HUDEP-2 (cell line): ENCODE measurements around the gene PDE7B.
A peak's percentile ranks its signal among the peaks of the same experiment; 100 is the strongest.

ENCODE experiments used
- DNase-seq, 76 experiments: peaks; one replicate each; lab custom pipeline; 2025; ENCODE audit not compliant: unreplicated experiment in 76 of 76; lab: John Stamatoyannopoulos, UW

The PDE7B gene

DNA sequence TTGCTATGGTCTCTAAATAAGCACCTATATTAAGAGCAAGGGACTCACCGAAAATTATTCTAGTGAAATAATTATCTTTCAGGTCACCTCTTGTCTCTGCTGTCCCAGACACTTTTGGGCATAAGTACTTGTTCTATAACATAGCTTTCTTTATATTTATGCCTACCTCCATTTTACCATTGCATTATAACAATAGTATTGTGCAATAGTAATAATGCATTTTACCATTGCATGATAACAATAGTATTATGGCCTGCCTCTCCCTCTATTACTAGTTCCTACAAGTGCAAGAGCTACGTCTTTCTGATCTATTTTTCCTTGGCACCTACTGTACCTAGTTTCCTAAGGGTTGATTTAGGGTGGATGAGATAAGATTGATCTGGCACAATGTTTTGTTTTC lies 169.2 kb downstream of the PDE7B start:
- DNase-seq = no peak

DNA sequence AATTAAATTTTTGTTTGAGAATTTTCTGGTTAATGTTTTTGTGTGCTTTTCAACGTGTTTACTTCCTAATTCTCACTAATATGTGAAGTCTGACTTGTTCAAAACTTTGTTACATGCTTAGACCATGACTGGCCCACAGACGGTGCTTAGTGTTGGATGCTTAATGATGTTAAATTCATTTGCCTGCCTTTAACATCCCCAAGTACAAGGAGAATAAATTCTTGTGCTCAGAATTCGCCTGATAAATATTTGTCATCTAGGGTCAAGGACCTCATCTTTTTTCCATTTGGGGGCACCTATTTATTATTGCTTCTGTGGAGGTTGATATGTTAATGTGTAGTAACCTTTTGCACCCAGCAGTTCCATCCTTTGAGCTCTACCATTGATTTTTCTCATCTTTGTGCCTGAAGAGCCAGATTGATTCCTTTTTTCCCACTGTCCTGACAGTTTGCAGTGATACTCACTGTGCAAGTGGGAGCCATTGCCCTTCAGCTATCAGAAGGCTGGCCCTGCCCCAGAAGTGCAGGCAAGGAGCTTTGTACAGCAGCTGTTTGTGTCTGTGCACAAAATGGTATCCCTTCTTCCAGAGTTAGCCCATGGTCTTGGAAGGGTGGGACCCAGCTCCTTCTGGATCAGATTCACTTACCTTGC lies 170.8 kb downstream of the PDE7B start:
- no peak for DNase-seq

DNA sequence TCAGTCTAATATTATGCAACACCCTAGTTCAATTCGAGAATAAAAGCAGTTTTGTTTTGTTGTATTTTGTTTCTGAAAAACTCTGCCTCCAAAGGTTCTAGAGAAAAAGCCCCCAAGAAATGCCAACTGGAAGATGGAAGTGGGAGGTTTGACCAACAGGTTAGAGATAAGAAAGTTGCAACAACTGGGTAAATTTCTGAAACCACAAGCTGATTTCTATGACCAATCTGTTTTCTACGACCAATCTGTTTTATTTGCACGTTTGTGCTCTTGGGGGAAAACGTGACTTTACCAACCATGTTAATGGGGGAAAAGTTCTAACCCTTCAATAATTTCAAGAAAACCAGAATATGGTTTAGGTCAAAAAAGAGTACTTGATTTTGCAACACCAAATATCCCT lies 173.2 kb downstream of the PDE7B start:
- no peak for DNase-seq

DNA sequence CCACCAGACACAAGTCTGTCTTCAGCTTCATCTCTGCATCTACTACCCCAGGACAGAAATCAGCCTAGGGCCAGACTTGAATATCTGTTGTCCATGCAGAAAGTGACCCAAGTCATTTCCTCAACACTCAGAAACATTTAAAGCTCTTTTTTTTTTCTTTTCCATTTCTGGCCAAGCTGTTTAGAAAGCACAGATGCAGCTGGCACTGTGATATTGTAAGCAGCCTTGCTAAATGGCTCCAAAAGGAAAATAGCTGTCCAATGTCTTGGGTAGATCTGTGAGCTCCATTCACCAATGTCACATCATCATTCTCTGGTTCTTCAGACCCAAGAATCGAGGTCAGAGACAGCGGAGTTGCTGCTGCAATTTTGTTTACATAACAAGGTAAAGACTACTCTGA lies 174.2 kb downstream of the PDE7B start:
- no peak for DNase-seq

DNA sequence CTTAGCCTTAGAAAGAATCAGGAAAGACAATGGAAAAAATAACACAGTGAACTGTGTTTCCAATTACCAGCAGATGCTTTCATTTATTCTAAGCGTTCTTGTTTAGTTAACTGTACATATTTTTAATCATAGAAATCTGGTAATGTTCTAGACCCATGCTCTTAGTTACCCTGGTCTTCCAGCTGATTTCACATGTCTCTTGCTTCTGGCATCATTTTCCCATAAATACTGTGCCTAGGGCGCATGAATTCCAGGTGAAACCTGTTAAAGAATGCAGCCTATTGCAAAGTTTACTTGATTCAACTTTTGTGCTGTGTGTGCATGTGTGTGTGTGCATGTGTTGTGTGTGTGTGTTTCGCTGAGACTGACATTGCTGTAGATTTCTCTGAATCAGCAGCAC lies 178.6 kb downstream of the PDE7B start:
- DNase-seq = no peak

DNA sequence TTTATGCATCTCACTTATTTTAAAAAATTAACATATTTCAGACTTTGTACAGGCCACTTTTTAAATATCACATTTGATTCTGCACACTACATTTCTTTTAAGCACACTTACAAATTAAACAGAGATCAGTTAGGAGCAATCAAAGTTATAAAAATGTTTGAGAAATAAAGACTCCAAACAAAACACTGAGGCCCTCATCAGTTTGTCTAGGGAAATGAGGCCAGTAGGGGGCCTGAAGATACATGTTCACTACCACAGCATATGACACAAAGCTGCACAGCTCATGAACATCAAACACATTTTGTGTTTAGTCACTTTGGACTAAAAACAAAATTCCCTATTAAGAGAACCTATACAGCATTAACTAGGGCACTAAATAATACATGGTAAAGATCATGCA lies 180.5 kb downstream of the PDE7B start:
- DNase-seq = peak in 8 of 76 experiments; percentile 3 to 30 (median 14)

DNA sequence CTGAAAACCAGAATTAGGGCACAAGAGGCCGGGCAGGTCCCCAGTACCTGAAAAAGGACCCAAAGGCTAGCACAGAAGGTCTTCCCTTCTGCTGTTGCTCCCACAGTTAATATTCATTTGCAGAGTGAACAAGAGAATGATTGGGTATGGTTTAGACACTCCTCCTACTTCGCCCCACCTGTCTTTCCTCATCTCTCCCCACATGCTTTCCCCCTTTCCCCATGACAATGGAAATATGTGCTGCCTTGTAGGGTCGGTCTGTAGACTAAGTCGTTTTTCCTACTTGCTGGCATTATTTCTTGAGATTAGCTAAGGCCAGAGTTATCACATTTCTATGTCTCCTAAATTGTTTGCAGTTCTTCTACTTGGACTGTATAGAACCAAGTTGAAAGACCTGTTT lies 181.9 kb downstream of the PDE7B start:
- no peak for DNase-seq

DNA sequence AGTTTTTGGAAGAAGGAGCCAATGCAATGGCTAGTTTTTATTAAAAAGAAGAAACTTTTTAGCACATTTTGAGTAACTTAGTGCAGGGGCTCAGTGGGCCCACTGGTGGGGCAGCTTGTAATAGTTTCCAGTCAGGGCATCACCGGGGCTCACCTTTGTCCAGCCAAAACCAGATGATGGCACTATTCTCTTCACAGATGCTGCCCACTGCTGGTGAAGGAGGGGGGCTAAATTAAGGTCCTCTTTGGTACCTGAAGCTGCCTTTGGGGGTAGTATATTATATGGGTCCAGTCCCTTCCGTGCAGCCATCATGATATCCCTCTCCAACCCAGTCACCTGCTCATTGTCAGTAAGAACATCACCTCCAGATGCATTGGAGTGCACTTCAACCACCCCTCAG lies 182.9 kb downstream of the PDE7B start:
- DNase-seq = no peak

DNA sequence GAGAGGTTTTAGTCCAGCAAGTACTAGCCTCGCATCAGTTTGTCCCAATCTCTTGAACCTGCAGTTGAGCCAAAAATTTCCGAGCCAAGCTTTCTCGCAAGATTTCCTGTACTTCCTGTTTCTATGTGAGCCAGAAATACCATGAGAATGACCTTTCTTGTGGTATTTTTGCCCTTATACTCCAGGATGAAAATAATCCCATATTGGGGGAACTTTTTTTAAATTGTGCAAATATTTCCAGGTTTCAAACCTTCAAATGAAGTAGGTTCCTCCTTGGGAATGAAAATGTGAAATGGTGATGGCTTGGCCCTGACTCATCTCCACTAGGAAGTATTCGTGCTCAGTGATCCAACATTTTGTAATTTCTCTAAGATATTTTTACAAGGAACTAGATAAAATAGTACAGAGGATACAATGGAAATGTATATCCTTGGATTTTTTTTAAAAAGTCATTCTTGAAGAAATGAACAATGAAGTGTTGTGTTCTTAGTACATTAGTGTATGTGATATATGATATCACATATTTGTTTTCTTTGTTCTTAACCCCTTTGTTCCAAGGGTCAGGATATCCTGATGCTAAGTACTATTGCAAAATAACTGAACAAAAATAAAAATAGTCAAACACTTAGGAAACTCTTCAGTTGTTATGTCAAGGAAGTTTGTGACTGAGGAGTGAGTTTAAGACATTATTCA lies 184.0 kb downstream of the PDE7B start:
- no peak for DNase-seq

DNA sequence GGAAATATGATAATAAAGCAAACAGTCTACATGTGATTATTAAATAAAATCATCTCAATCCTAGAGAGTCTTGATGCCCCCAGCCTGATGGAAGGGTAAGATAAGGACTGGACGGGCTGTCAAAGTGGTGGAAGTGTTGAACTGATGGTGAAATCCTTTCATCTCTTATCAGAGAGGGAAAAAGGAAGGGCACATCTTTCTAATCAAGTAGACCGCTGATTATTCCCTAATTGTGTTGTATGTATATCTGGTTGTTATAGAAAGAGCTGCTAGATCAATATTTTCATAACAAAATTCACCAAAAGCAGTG lies 184.5 kb downstream of the PDE7B start:
- no peak for DNase-seq

DNA sequence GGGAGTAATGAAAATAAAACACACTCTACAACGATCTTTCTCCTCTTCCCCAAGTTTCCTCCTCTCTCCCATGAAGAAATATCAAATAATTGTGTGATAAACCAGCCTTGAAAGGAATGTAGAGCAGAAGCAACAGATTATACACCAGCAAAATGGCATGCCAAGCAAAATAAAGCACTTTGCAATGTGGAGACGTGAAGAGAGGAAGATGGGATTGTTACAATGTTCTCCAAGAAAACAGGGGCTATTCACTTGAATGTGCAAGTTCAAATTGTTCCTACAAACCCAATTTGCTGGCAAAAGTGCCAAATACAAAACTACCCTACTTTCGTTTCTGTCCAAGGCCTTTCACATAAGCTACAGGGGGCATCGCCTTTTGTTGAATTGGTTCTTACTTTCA lies 185.1 kb downstream of the PDE7B start:
- no peak for DNase-seq

DNA sequence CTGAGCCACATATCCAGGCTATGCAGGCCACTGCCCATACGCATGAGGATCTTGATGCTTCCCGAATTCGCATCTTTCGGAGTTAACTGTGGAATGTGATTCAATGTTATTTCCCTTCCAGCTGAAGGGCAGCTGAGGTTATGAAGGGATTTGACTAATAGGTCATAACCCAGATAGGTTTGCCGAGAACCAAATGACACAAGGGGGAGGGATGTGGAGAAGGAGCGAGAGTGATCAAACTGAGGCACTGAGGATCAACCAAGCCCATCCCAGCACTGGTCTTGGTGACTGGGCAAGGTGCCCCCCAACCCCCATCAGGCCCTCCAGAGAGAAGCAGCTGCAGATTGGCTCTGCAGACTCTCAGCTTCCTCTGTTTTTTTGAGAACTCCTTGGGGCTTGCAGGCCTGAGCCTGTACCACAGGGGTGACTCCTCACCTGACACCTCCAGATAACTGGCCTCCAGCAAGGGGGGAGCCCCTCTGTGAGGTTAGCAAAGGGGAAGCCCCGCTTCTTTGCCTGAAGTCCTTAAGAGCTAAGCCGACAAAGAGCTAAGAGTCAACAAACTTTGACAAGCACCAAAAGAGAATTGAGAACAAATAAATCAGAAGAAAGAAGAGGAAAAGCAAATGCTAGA lies 185.9 kb downstream of the PDE7B start:
- DNase-seq = no peak

DNA sequence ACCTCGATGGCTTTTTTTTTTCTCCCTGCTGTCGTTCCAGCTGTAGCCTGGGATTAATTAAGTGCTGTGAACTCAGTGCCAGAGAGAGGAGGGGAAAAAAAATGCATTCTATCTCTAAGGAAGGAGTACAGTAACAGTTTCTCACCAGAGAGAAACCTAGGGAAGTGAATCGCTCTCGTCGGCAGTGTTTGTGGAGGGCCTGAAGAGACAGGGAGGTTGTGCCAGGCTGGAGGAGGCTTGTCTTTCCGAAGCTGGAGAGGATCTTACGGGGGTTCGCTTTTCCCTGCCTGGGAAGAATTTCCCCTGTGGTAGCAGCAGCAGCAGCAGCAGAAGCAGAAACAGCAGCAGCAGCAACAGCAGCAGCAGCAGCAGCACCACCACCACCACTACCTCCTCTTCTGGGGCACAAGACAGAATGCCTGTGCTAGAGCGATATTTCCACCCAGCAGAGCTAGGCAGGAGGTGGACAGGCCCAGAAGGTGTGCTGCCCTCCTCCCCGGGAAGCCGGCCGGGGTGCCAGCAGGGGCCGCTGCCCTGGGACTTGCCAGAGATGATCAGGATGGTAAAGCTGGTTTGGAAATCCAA lies 186.5 kb downstream of the PDE7B start:
- no peak for DNase-seq

DNA sequence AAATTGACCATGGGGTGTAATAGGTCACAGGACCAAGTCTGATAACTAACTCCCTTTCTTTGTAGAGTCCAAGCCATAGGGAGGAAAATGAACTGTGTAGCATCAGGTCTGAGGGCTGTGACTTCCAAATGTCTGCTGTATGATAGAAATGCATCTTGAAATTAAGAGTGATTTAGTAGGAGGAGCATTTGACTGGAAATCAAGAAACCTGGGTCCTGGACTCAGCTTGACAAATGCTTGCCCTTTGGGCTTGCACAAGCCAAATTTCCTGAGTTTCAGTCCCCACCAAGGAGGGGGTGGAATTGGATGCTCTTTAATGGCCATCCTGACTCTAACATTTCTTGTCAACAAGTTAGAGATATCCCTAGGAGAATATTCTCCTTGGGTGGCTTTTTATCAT lies 187.0 kb downstream of the PDE7B start:
- DNase-seq = no peak

DNA sequence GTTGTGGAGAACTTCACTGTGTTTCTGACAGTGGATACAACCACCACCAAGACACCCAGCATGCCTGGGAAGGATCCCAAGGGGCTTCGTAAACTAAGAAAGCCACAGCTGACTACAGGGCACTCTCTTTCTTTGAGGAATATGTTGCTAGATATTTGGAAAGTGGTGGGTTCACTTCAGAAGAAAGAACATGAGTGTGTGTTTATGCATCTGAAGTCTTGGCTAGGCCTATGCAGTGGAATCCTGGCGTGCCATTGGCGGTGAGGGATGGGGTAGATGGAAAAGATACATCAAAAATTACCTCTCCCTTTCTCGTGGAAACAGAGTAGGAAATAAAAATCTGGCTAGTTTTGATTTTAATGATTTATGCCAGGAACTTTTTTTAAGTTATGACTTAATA lies 187.7 kb downstream of the PDE7B start:
- no peak for DNase-seq

DNA sequence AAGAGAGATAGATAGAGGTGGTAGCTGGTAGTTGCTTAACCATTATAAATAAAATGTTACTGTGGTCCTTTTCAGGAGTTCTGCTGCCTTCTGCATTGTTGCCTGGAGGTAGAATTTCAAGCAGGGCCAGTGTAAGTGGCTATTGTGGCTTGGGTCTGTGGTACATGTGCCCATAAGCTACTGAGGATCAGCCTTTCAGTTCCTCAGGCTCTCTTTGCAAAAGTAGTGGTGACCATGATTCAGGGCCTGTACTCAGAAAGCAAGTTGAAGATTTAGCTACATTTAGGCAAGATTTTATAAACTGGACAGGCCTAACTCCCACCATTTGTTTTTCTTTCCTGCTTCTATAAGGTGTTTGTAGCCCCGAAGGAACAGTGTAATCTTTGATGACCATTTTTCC lies 199.0 kb downstream of the PDE7B start:
- no peak for DNase-seq

DNA sequence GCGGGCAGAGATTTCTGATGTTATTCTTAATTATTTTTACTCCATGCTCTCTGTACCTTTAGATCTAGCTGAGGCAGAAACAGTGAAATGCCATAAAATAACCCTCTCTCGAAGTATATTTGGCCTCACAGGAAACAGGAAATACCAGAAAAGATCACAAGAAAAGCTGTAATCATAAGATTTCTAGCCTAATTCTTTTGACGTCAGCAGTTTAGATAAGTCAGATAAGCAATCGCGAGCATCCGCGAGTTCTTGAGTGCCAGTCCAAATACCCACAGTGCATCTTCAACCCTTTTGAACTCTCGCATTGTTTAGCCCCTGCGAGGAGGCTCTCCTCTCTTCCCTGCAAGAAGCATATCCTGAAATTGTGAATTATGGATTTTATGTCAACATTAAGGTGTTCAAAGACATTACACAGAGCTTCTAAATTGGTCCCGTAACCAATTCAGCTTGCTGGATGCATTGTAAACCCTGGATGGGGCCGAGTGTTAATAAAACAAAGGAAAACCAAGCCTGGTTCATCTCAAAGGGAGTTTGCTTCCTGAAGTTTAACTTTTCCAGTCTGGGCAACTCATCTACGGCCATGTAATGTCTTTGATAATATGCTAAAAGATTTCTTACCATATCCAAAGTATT lies 199.8 kb downstream of the PDE7B start:
- no peak for DNase-seq

DNA sequence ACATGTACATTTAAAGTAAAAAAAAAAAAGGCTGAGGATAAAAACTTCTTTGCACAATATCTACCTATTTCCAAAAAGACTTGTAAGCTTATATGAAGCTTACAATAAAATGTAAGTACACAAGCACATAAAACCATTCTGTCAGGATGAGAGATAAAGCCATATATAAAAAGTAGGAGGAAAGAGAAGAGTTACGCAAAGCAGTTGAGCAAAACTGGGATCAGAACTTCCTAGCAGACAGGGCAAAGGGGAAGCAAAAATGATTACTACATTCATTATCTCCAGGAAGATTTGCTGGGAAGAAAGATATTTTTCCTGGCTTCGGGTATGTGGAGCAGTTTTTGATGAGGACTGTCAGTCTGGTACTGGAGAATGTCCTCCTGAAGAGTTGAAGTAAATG lies 200.5 kb downstream of the PDE7B start:
- no peak for DNase-seq

DNA sequence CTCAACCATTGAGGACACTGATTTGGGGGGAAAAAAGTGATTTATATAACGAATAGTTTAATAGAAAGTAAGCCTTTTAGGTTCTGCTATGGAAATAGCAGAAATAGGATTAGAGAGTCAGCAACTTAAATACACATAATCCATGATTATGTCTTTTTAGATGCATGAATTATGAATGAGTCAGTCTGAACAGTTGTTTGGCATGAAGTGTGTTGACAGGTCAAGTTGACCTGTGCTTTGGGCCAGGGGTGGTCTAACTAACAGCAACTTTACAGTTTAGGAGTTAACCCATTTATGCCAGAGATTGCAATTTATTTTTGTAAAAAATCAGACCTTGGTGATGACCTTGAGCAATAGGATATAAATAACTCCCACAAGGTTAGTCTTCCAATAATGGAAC lies 207.4 kb downstream of the PDE7B start:
- no peak for DNase-seq

DNA sequence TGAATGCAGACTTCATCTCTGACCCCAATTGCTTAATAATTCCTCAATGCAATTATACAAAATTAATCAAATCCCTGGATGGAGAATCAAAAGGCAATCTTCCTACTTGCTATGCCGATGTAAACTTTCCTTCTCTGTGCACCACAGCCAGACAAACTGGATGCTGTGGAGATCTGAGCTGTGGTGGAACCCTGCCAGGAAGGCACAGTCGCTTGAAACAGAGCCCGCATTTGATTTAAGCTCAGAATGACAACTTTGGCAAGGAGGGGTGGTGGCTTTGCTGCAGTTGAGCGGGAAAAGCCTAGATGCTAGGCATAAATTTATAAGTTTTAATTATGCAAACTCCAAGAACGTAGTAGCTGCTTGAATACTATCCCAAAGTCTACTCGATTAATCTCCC lies 207.8 kb downstream of the PDE7B start:
- no peak for DNase-seq

DNA sequence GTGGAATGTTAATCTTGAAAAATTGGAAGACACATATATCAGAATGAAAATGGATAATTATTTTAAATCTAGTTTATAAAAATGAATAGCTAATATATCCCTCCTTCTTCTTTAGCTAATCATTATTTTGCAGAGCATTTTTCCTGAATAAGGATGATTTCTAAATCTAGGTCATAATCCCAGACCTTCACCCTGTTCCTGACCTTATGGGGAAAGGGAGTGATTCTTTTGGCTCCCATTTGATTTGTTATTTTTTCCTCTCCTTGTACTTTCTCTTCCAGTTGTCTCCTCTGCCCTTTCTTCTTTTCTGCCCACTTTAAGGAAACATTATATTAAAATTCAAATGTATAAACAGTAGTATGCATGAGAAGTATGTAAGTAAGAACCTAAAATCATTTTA lies 208.6 kb downstream of the PDE7B start:
- DNase-seq = no peak

DNA sequence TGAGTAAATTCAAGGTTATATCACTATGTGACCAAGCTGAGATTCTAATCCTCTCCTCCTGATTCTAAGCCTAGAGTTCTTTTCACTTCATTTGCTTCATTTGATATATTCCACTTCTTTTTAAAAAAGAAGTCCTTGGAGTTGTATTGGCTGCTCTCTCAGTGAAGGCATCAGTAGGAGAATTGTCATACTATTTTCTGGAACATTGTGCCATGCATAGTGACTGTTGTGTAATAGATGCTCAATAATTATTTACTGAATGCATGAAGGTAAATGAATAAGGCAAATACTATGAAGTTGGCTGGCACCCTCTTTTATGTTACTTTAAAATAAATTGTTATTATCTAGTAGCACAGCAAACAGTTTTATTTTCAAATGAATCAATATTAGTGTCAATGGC lies 209.3 kb downstream of the PDE7B start:
- DNase-seq = no peak
